Smooth muscle cell (in vitro differentiated cells): ENCODE measurements around the gene E2F3. TPM values are rescaled to one million over a fixed set of nuclear protein-coding genes. Genes with fewer than 3 reads are reported as not detected.

Source experiments
- DNase-seq: peaks from one replicate; lab custom pipeline; 2025; ENCODE audit not compliant: unreplicated experiment; lab: John Stamatoyannopoulos, UW
- H2AFZ ChIP-seq: fragments of 200-600 bp; sonication (generic); 2 replicates; pipeline ENCODE4 v1.6.0; 2016; ENCODE audit warnings: antibody characterized with exemption, low read depth, mild to moderate bottlenecking
- H3F3A ChIP-seq: fragments of 200-600 bp; sonication (generic); 2 replicates; pipeline ENCODE4 v1.6.0; 2017; ENCODE audit warnings: antibody characterized with exemption, low read depth
- H3K27ac ChIP-seq: fragments of 200-600 bp; sonication (generic); 2 replicates; pipeline ENCODE4 v1.5.1; 2016; ENCODE audit warnings: low read depth, mild to moderate bottlenecking
- H3K27me3 ChIP-seq: fragments of 200-600 bp; sonication (generic); 2 replicates; pipeline ENCODE4 v1.6.1; 2016; ENCODE audit warnings: low read depth, mild to moderate bottlenecking
- H3K36me3 ChIP-seq: fragments of 200-600 bp; sonication (generic); 2 replicates; pipeline ENCODE4 v1.5.1; 2016; ENCODE audit warnings: low read depth
- H3K4me1 ChIP-seq: fragments of 200-600 bp; sonication (generic); 2 replicates; pipeline ENCODE4 v1.5.1; 2016; ENCODE audit warnings: low read depth
- H3K4me2 ChIP-seq: fragments of 200-600 bp; sonication (generic); 2 replicates; pipeline ENCODE4 v1.6.0; 2016; ENCODE audit warnings: mild to moderate bottlenecking
- H3K4me3 ChIP-seq: fragments of 200-600 bp; sonication (generic); 2 replicates; pipeline ENCODE4 v1.5.1; 2016; ENCODE audit warnings: mild to moderate bottlenecking
- H3K79me2 ChIP-seq: fragments of 200-600 bp; sonication (generic); 2 replicates; pipeline ENCODE4 v1.6.0; 2016; ENCODE audit warnings: low read depth, mild to moderate bottlenecking
- H3K9ac ChIP-seq: fragments of 200-600 bp; sonication (generic); 2 replicates; pipeline ENCODE4 v1.6.0; 2016; ENCODE audit warnings: low read depth
- H3K9me3 ChIP-seq: fragments of 200-600 bp; sonication (generic); replicated peaks from 2 replicates; pipeline ENCODE4 v1.5.1; 2016; ENCODE audit warnings: low read depth
- H4K20me1 ChIP-seq: fragments of 200-600 bp; sonication (generic); 2 replicates; pipeline ENCODE4 v1.6.0; 2016; ENCODE audit warnings: low read depth
- CTCF ChIP-seq: fragments of 200-600 bp; sonication (generic); IDR thresholded peaks from 2 replicates; pipeline ENCODE4 v1.5.1; 2017; ENCODE audit warnings: borderline replicate concordance, mild to moderate bottlenecking, antibody characterized with exemption; ENCODE audit not compliant: insufficient read depth, poor library complexity, severe bottlenecking
- WGBS: methylation state at CpG from one replicate; pipeline ENCODE4 v1.1.7; 2016; ENCODE audit warnings: low lambda C conversion rate; 5-methylcytosine and 5-hydroxymethylcytosine counted together
- polyA plus RNA-seq: library from polyadenylated mRNA; unstranded; fragments of >200 nt; fragmentation: Nextera tagmentation; extraction: Ambion mirVana; gene quantifications from 2 replicates; pipeline ENCODE4 v1.2.1, GENCODE V29; 2016
- total RNA-seq: library from RNA; depleted of rRNA; stranded (reverse); fragments of >200 nt; gene quantifications from 2 replicates; pipeline ENCODE4 v1.2.3, GENCODE V29; 2014

The E2F3 gene
- total and polyA plus RNA-seq, 2 experiments from 2014 or later, result 7.9 to 12.6 TPM

- Histone ChIP-seq H4K20me1 (no peaks in the 10 kb centered on the region), H3K27ac (no peak overlapping the region), H3K4me1 (peaks cover 8% of the 10 kb centered on the region), H3K4me2 (no peak overlapping the region), H3K4me3 (no peak overlapping the region), H3K27me3 (no peaks in the 10 kb centered on the region), H3K9ac (no peak overlapping the region), H3K36me3 (no peaks in the 10 kb centered on the region), H3K9me3 (no peaks in the 10 kb centered on the region), H2AFZ (no peak overlapping the region), H3K79me2 (no peaks in the 10 kb centered on the region), H3F3A (peaks cover 5% of the 10 kb centered on the region)
- DNase-seq, result no peak
- TF ChIP-seq CTCF, result no peak
- WGBS, result 78% methylated on average over 3 of the region's 3 CpGs
Measured at GRCh38 chr6:20354366-20354765, 47.3 kb upstream of the E2F3 start.

- Histone ChIP-seq H3K4me3 (no peak overlapping the region), H3K79me2 (no peaks in the 10 kb centered on the region), H4K20me1 (no peaks in the 10 kb centered on the region), H3K9ac (no peak overlapping the region), H3K27ac (no peak overlapping the region), H3K27me3 (no peaks in the 10 kb centered on the region), H2AFZ (no peak overlapping the region), H3K36me3 (no peaks in the 10 kb centered on the region), H3K9me3 (no peaks in the 10 kb centered on the region), H3K4me1 (no peaks in the 10 kb centered on the region), H3K4me2 (no peak overlapping the region), H3F3A (no peaks in the 10 kb centered on the region)
- WGBS, result 86% methylated on average over 6 of the region's 6 CpGs
- DNase-seq, result no peak
- TF ChIP-seq CTCF, result no peak
Measured at GRCh38 chr6:20360471-20361119, 41.1 kb upstream of the E2F3 start.

GRCh38 chr6:20362623-20363022, 39.1 kb upstream of the E2F3 start:
- Histone ChIP-seq H3K79me2 (no peaks in the 10 kb centered on the region), H3K4me2 (no peak overlapping the region), H3K9ac (no peak overlapping the region), H3K36me3 (no peaks in the 10 kb centered on the region), H3K27ac (no peak overlapping the region), H3F3A (no peaks in the 10 kb centered on the region), H3K4me1 (no peaks in the 10 kb centered on the region), H4K20me1 (no peaks in the 10 kb centered on the region), H3K4me3 (no peak overlapping the region), H3K9me3 (no peaks in the 10 kb centered on the region), H2AFZ (no peak overlapping the region), H3K27me3 (no peaks in the 10 kb centered on the region)
- no peak for DNase-seq
- WGBS, result 96% methylated on average over 1 of the region's 1 CpG
- no peak for TF ChIP-seq CTCF

DNA sequence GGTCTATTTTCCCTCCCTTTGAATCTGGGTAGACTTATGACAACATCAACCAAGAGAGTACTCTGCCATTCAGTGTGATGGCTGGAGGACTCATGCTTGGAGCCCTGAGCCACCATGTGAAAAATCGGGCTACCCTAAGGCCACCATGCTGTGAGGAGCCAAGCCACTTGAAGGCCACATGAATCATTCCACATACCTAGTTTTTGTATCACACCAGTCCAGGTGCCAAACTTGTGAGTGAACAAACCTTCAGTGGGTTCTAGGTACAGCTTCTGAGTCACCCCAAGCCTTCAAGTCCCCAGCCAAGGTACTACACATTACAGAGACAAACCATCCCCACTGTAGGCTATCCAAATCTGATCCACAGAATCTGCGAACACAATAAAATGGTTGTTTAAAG, 37.4 kb upstream of the E2F3 start:
- Histone ChIP-seq H3K36me3 (no peaks in the 10 kb centered on the region), H3K4me2 (no peak overlapping the region), H3K79me2 (no peaks in the 10 kb centered on the region), H4K20me1 (no peaks in the 10 kb centered on the region), H3K4me1 (no peaks in the 10 kb centered on the region), H3F3A (no peaks in the 10 kb centered on the region), H3K9me3 (no peaks in the 10 kb centered on the region), H3K4me3 (no peak overlapping the region), H3K27ac (no peak overlapping the region), H3K9ac (no peak overlapping the region), H3K27me3 (no peaks in the 10 kb centered on the region), H2AFZ (no peak overlapping the region)
- 98% methylated on average over 2 of the region's 2 CpGs for whole genome bisulfite sequencing
- no peak for TF ChIP-seq CTCF
- DNase-seq, result no peak
